ENCODE data around the gene MRPS16.
"Not testable (repeated sequence)": the region's sequence is repeated elsewhere in the genome, so short reads cannot be mapped to it uniquely, and the experiment has no call there.

Gene MRPS16

GRCh38 chr10:73252445-73253224 lies at the start of gene MRPS16:
Gene MRPS16, minus strand, starts transcription at chr10:73252644. Its CDS starts 162 bp downstream, at chr10:73252482.
- DNase-seq (ENCODE audit: low read depth in 2 of 2), result peak; percentile 77 to 86

- no peak for DNase-seq (ENCODE audit: low read depth in 2 of 2)
Observed at GRCh38 chr10:73296946-73297345, 44.5 kb upstream of the MRPS16 start.

- DNase-seq (ENCODE audit: low read depth in 2 of 2), result no peak
Observed at GRCh38 chr10:73293461-73293860, 41.0 kb upstream of the MRPS16 start.

GRCh38 chr10:73289958-73290357 lies 37.5 kb upstream of the MRPS16 start:
- DNase-seq (ENCODE audit: low read depth in 2 of 2), result no peak

GRCh38 chr10:73287441-73287840 lies 35.0 kb upstream of the MRPS16 start:
- DNase-seq (ENCODE audit: low read depth in 2 of 2), result no peak

GRCh38 chr10:73281097-73281496 lies 28.7 kb upstream of the MRPS16 start:
- no peak for DNase-seq (ENCODE audit: low read depth in 2 of 2)

GRCh38 chr10:73264423-73264822 lies 12.0 kb upstream of the MRPS16 start:
- DNase-seq (ENCODE audit: low read depth in 2 of 2), result no peak

- DNase-seq (ENCODE audit: low read depth in 2 of 2), result no peak
Observed at GRCh38 chr10:73263693-73264347, 11.4 kb upstream of the MRPS16 start.

GRCh38 chr10:73262880-73263555 lies 10.6 kb upstream of the MRPS16 start:
- no peak for DNase-seq (ENCODE audit: low read depth in 2 of 2)

- no peak for DNase-seq (ENCODE audit: low read depth in 2 of 2)
Observed at GRCh38 chr10:73262105-73262730, 9.8 kb upstream of the MRPS16 start.

- no peak for DNase-seq (ENCODE audit: low read depth in 2 of 2)
Observed at GRCh38 chr10:73261362-73261995, 9.0 kb upstream of the MRPS16 start.

GRCh38 chr10:73258612-73259011 lies 6.2 kb upstream of the MRPS16 start:
- DNase-seq (ENCODE audit: low read depth in 2 of 2), result not testable (repeated sequence)

- no peak for DNase-seq (ENCODE audit: low read depth in 2 of 2)
Observed at GRCh38 chr10:73253225-73253555, 746 bp upstream of the MRPS16 start.

GRCh38 chr10:73251683-73252444 lies 580 bp downstream of the MRPS16 start:
- DNase-seq (ENCODE audit: low read depth in 2 of 2), result no peak

- no peak for DNase-seq (ENCODE audit: low read depth in 2 of 2)
Observed at GRCh38 chr10:73248259-73248724, 4.2 kb downstream of the MRPS16 start.

GRCh38 chr10:73247509-73248258 lies 4.8 kb downstream of the MRPS16 start:
- no peak for DNase-seq (ENCODE audit: low read depth in 2 of 2)

GRCh38 chr10:73246646-73247508 lies 5.6 kb downstream of the MRPS16 start, which contains the start of gene DNAJC9:
Gene DNAJC9, minus strand, starts transcription at chr10:73247255. Its CDS starts 66 bp downstream, at chr10:73247189.
- peak; percentile 97 for DNase-seq (ENCODE audit: low read depth in 2 of 2)

- DNase-seq (ENCODE audit: low read depth in 2 of 2), result no peak
Observed at GRCh38 chr10:73246322-73246645, 6.2 kb downstream of the MRPS16 start.

- no peak for DNase-seq (ENCODE audit: low read depth in 2 of 2)
Observed at GRCh38 chr10:73244866-73245477, 7.5 kb downstream of the MRPS16 start.
